ENCODE data around the gene RASGRP4.
A peak's percentile ranks its signal among the peaks of the same experiment; 100 is the strongest.

RASGRP4 gene

DNA sequence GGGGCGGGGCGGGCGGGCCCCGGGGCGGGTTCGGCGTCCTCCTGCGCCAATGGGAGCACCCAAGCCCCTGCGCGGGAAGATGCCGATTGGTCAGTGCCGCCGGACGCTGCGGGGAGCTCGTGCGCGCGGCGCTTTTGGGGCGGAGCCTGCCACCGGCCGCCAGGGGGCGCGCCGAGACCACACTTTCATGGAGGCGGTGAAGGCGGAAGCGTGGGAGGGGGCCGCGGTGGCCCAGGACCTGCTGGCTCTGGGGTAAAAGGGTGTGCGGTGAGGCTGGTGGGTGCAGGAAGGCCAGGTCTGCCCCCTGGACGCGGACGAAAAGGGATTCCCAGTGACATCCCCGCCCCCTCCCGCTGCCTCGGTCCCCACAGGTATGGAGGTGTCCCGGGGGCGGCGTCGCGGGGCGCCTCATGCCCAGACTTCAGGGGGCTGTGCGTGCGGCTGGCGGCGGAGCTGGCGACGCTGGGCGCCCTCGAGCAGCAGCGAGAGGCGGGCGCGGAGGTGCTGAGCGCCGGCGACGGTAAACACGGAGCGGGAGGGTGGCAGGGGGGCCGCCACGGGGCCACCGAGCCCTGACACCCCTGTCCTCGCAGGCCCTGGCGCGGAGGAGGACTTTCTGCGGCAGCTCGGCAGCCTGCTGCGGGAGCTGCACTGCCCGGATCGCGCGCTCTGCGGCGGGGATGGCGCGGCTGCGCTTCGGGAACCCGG is 22.9 kb downstream of the RASGRP4 start, which contains the start of gene FAM98C:
TSS of gene FAM98C (plus strand) at position 127 of the 708 bp plus-strand sequence. CDS start at position 188, 61 bp downstream.
- Histone ChIP-seq H3K9me2 (ENCODE audit: low read depth, low read length) (no peaks in the 10 kb centered on the region), H3F3A (ENCODE audit: insufficient read depth, low read length) (no peaks in the 10 kb centered on the region), H3K4me3 (ENCODE audit: low read depth, low read length, poor library complexity, severe bottlenecking) (peak within 1 kb of the TSS; percentile 78), H4K20me1 (ENCODE audit: insufficient read depth, low read length) (no peaks in the 10 kb centered on the region), H3K4me2 (ENCODE audit: low read length) (peak within 1 kb of the TSS; percentile 77), H3K9ac (ENCODE audit: low read length) (peak within 1 kb of the TSS; percentile 81), H3K27ac (ENCODE audit: low read depth, low read length, poor library complexity, severe bottlenecking) (no peak within 1 kb of the TSS), H2AFZ (ENCODE audit: low read length) (peak within 1 kb of the TSS; percentile 83), H3K36me3 (ENCODE audit: insufficient read depth, low read length) (peaks cover 8% of the 10 kb centered on the region; the same call in 1 of the 2 replicates), H3K9me3 (ENCODE audit: low read length) (no peaks in the 10 kb centered on the region), H3K79me2 (ENCODE audit: insufficient read depth, low read length) (no peaks in the 10 kb centered on the region), H3K27me3 (ENCODE audit: insufficient read depth, low read length) (no peaks in the 10 kb centered on the region), H3K4me1 (ENCODE audit: insufficient read depth, low read length, severe bottlenecking) (peaks cover 10% of the 10 kb centered on the region)
- TF ChIP-seq EZH2 (IDR thresholded peaks at IDR 0.05; ENCODE audit: borderline replicate concordance, low read length): no peak
- TF ChIP-seq, protein P1, sequence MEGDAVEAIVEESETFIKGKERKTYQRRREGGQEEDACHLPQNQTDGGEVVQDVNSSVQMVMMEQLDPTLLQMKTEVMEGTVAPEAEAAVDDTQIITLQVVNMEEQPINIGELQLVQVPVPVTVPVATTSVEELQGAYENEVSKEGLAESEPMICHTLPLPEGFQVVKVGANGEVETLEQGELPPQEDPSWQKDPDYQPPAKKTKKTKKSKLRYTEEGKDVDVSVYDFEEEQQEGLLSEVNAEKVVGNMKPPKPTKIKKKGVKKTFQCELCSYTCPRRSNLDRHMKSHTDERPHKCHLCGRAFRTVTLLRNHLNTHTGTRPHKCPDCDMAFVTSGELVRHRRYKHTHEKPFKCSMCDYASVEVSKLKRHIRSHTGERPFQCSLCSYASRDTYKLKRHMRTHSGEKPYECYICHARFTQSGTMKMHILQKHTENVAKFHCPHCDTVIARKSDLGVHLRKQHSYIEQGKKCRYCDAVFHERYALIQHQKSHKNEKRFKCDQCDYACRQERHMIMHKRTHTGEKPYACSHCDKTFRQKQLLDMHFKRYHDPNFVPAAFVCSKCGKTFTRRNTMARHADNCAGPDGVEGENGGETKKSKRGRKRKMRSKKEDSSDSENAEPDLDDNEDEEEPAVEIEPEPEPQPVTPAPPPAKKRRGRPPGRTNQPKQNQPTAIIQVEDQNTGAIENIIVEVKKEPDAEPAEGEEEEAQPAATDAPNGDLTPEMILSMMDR (IDR thresholded peaks at IDR 0.05; ENCODE audit: low read length): peak; percentile 85

DNA sequence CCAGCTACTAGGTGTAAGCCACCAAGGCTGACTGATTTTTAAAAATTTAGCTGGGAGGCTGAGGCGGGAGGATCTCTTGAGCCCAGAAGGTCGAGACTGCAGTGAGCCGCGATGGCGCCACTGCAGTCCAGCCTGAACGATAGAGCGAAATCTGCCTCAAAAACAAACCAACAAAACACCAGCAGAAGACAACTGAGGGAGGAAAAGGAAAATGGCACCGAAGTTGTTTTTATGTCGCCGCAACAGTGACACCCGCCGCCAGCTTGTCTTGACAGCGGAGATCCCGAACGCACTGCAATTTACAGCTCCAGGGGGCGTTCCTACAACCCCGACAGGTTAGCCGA is 23.4 kb downstream of the RASGRP4 start:
- Histone ChIP-seq H2AFZ (ENCODE audit: low read length) (peak overlapping the region; percentile 83), H3K9me3 (ENCODE audit: low read length) (no peaks in the 10 kb centered on the region), H3F3A (ENCODE audit: insufficient read depth, low read length) (no peaks in the 10 kb centered on the region), H3K27me3 (ENCODE audit: insufficient read depth, low read length) (no peaks in the 10 kb centered on the region), H3K4me1 (ENCODE audit: insufficient read depth, low read length, severe bottlenecking) (peaks cover 10% of the 10 kb centered on the region), H3K36me3 (ENCODE audit: insufficient read depth, low read length) (peaks cover 8% of the 10 kb centered on the region; the same call in 1 of the 2 replicates), H4K20me1 (ENCODE audit: insufficient read depth, low read length) (no peaks in the 10 kb centered on the region), H3K9ac (ENCODE audit: low read length) (peak overlapping the region; percentile 50; the same call in 1 of the 2 replicates), H3K9me2 (ENCODE audit: low read depth, low read length) (no peaks in the 10 kb centered on the region), H3K4me2 (ENCODE audit: low read length) (peak overlapping the region; percentile 76), H3K27ac (ENCODE audit: low read depth, low read length, poor library complexity, severe bottlenecking) (no peak overlapping the region), H3K4me3 (ENCODE audit: low read depth, low read length, poor library complexity, severe bottlenecking) (peak overlapping the region; percentile 53), H3K79me2 (ENCODE audit: insufficient read depth, low read length) (no peaks in the 10 kb centered on the region)
- TF ChIP-seq, protein P1 (IDR thresholded peaks at IDR 0.05; ENCODE audit: low read length): no peak
- no peak for TF ChIP-seq EZH2 (IDR thresholded peaks at IDR 0.05; ENCODE audit: borderline replicate concordance, low read length)

DNA sequence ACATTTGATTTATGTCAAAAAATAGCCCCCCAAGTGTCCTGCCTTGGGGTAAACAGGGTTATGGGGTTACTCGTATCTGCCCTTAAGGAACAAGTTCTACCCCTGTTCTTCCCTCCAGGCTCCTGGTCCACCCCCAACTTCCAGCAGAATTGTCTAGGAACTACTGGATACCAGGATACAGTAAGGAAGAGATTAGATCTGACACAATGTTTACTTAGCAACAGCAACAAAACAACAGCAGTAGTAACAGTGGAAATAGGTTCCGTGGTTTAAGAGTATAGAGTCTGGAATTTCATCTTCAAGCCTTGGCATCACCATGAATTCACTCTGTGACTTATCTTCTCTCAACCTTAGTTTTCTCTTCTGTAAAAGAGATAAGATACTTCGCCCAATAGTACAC is 24.9 kb downstream of the RASGRP4 start:
- TF ChIP-seq EZH2 (IDR thresholded peaks at IDR 0.05; ENCODE audit: borderline replicate concordance, low read length): no peak
- TF ChIP-seq, protein P1 (IDR thresholded peaks at IDR 0.05; ENCODE audit: low read length): no peak
- H3K27me3 ChIP-seq (ENCODE audit: insufficient read depth, low read length): no peaks in the 10 kb centered on the region
- H3K9me3 ChIP-seq (ENCODE audit: low read length): no peaks in the 10 kb centered on the region

More for the DNA sequence above, 24.9 kb downstream of the RASGRP4 start:
- Histone ChIP-seq H3K36me3 (ENCODE audit: insufficient read depth, low read length) (0 out of 2 replicates have a peak, but pooled peaks cover 8% of the 10 kb centered on the region), H3K4me3 (ENCODE audit: low read depth, low read length, poor library complexity, severe bottlenecking) (no peak overlapping the region), H4K20me1 (ENCODE audit: insufficient read depth, low read length) (no peaks in the 10 kb centered on the region), H3K9ac (ENCODE audit: low read length) (no peak overlapping the region), H2AFZ (ENCODE audit: low read length) (no peak overlapping the region), H3K4me2 (ENCODE audit: low read length) (no peak overlapping the region), H3K27ac (ENCODE audit: low read depth, low read length, poor library complexity, severe bottlenecking) (no peak overlapping the region), H3K9me2 (ENCODE audit: low read depth, low read length) (no peaks in the 10 kb centered on the region), H3F3A (ENCODE audit: insufficient read depth, low read length) (no peaks in the 10 kb centered on the region), H3K79me2 (ENCODE audit: insufficient read depth, low read length) (no peaks in the 10 kb centered on the region), H3K4me1 (ENCODE audit: insufficient read depth, low read length, severe bottlenecking) (peaks cover 10% of the 10 kb centered on the region)
